GM15510 (cell line): ENCODE measurements around the gene RASSF3.

Source experiments
- POLR2A ChIP-seq: IDR thresholded peaks from 3 replicates; pipeline ENCODE4 v1.6.1; 2011; ENCODE audit warnings: borderline replicate concordance; ENCODE audit not compliant: insufficient read length; ENCODE audit errors: extremely low read depth

The RASSF3 gene

DNA sequence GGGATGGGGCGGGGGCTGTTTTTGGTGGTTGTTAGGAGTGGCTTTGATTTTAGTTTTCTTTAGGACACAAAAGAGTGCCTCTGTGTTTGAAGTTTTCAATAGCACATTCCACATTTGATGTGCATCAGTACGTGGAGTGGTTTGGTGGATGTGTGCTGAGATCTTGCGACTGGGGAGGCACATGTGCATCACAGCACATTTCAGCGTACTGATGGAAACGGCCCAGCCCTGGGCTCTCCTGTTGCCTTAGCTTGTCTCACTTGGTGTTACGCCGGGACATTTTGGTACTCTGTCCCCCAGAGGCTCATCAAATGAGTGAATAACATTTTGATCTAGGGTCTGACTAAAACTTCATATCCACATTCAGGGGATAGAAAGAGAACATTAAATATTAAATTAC, 78.4 kb downstream of the RASSF3 start:
- TF ChIP-seq POLR2A = no peak

DNA sequence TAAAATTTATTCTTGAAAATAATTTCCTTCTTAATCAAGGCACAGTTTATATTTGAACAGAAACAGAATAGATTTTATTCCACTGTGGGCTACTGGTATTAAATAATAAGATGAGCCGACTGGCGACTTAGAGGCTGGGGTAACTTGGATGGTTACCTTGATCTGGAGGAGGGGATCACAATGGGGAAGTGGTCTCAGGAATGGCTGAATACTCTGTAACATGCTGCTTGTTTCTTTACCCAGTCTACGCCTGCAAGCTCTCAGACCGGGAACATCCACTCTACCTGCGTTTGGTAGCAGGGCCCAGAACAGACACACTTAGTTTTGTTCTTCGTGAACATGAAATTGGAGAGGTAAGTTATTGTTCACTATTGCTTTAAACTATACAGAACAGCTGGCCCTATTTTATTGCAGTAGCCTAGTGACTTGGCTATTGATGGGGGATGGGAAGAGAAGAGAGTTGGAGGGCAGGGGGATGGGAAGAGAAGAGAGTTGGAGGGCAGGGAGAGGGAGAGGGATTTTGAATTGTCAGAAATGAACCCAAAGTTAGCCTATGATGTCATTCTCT, 81.0 kb downstream of the RASSF3 start:
- no peak for TF ChIP-seq POLR2A

DNA sequence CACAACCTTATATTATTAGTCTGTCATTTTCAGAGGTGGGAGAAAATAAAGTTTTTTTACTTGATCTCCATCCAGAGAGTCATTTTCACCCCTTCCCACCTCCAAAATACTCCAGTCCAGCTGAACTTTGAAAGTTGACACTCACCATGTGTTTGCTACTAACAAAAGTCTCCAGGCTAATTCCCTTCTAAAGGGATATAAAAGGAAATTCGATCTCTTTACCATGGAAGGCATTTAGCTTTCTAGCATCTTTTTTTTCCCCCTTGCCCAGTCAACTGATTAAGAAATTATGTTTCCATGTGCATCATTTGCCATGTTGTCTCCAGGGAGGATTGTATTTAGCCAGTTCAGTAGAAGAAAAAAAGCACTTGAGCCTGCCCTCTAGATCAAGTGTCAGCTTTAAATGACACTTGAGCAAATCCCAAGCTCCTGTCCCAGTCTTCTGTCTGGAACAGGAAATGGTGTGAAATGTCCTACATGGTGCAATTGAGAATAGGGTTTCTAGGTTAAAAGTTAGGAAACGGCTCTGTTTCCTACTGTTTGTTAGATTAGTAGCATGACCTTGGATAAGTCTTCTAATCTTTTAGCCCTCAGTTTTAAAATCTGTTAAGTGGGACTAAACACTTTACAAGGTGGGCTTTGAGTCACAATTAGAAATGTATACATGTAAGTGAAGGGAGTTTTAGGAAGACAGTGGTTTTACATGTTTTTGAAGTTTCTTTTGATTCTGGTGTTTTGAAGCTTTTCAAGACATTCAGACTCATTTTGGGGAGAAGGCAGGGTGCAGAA, 81.7 kb downstream of the RASSF3 start:
- TF ChIP-seq POLR2A = no peak

DNA sequence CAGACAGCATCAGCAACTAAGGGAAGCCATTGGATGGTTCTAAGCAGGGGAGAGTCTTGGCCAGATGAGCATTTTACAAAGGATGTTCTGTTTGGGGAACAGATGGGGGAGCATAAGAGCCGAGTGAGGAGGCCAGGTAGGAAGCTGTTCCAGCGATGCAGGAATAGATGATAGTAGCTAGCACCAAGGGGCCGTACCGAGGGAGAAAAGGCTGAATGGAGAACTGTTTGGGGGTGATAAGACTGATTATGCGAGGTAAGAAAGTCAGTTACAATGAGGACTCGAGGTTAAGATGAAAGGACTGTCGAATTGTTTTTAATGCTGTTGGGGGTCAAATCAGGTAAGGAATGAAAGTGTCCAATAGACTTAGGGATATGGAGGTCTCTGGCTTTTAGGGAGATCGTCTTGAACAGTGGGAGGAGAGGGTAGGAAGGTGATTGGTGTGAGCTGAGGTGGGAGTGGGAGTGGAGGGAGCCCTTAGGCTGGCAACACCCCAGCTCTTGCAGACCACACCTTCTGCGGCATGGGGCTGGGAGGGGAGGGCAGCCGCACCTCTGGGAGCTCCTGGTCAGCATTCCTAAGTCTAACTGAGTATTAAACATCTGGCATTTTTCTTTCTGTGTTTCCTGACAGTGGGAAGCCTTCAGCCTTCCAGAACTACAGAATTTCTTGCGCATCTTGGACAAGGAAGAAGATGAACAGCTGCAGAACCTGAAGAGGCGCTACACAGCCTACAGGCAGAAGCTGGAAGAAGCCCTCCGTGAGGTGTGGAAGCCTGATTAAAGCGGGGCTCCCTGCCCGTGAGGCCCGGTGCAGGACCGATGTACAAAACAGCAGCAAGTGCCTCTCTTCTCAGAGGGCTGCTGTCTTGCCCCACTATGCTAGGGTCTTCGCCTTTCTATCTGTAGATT, 84.1 kb downstream of the RASSF3 start:
- TF ChIP-seq POLR2A = no peak

DNA sequence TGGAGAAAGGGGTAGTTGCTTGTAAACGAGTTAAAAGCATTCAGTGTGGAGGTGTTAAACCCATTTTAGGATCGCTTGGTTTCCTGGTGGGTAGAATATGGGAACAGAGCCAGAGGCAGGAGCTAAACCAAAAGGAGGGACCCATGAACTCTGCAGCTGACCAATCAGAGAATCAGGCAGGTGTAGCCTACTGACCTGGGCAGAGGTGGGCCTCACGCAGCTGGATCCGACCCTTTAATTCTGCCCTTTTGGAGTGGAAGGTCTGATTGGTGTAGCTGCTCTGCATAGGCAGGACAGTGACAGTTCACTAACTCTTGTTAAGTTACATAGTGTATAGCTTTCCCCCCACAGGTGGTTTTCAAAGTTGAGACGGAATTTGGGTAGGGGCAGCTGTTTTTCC, 85.3 kb downstream of the RASSF3 start:
- TF ChIP-seq POLR2A = no peak

DNA sequence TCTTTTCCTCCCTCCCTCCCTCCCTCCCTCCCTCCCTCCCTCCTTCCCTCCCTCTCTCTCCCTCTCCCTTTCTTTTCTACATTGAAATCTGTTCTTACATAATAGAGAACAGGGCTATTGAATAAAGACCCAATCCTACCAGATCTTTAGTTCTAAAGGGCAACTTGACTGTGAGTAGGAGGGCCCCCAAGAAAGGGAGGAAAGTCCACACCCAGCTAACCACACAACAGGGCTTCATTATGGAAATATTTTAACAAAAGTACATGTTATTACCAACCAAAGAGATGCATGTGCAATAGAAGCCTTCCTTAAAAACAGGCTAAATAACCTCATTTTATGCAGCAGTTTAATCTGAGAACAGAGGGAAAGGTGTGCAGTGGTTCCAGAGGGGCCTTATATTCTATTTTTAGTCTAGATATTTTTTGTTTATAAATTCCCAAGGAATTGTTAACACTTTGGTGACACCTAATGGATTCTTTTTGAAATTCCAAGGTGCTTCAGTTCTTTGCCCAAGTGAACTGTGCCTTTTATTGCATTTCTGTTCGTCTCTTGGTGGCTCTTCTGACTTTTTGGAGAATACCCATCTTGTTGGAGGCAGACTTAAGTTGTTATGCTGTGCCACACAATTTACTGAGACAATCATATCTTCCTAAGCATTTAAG, 85.9 kb downstream of the RASSF3 start:
- no peak for TF ChIP-seq POLR2A

DNA sequence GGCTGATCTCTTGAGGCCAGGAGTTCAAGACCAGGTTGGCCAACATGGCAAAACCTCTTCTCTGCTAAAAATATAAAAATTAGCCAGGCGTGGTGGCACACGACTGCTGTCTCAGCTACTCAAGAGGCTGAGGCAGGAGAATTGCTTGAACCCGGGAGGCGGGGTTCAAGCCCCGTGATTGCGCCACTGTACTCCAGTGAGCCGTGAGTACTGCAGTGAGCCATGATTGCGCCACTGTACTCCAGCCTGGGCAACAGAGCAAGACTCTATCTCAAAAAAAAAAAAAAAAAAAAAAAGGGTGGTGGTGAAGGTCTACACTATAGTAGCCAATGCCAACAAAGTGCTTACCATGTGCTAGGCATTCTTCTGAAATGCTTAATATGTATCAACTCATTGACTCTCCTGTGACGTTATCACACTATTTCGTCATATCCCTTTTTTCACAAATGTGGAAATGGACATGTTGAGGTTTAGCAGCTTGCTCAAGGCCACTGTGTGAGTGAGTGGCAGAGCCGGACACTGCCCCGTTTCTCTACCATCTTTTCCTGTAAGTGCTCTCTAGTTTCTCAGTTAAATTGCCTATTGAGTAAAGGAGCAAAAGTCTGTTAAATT, 89.3 kb downstream of the RASSF3 start:
- TF ChIP-seq POLR2A = no peak

DNA sequence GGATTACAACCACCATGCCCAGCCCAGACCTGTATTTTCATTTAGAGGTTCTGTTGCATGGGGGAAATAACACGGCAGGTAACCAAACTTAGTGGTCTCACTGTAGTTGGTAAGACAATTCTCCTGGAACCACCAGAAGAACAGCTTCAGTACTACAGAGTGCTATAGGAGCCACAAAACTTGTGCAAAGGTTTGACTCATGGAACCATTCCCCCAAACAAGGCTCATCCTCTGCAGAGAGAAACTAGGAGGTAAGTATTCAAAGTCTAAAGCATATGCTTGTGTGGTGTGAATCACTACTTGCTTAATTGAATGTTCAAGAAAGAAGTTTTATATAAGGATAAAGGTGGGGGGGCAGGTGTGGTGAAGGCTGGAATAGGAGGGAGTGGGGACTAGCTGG, 90.2 kb downstream of the RASSF3 start:
- TF ChIP-seq POLR2A = no peak

DNA sequence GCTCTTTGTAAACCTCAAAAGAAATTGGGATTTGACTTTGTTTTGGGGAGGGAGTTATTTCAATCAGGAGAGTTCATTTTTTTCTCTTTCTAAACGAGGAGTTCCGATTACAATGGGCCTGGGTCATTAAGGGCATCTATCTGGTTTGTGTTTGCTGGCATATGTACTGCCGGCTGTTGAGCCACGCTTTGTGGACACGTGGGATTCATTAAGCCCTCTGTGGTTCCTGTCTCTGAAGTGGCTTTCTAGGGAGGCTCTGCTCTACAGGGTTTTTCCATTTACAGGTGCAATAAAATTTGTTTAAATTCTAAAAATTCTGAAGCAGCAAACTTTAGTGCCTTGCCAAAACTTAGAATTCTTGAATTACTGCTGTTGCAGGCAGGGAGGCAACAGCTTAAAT, 91.0 kb downstream of the RASSF3 start:
- no peak for TF ChIP-seq POLR2A

DNA sequence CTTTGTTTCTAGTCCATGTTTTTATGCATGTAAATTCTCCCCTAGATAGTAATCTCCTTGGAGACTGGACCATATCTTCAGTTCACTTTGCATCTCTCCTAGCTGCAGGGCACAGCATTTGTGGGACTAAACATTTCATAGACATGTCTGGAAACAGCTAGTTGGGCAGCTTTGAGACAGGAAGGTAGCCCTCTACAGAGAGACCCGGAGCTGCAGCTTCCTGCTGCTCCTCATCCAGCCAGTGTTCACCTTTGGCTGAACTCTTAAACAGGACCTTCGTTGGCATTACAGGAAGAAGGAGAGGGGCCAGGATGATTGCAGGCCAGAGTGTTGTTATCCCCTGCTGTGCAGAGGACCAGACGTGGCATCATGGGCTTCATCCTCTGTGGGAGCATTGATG, 96.0 kb downstream of the RASSF3 start:
- no peak for TF ChIP-seq POLR2A

DNA sequence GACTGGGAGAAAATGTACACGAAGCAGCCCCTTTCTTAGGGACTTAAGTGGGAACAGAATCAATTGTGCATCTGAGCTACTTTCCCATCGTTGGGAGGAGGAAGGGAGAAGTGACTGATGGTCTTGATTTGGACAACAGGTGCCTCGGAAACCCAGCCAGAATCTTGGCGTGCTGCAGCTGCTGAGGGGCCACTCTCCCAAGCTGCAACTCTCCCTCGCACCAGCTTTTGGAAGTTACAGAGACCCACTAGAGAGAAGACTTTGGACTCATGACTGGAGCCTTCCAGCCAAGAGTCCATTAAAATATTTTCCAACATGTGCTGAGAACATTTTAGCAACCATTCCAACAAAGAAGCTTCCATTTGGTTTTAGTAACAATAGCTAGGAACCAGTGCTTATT, 96.6 kb downstream of the RASSF3 start:
- TF ChIP-seq POLR2A = no peak

DNA sequence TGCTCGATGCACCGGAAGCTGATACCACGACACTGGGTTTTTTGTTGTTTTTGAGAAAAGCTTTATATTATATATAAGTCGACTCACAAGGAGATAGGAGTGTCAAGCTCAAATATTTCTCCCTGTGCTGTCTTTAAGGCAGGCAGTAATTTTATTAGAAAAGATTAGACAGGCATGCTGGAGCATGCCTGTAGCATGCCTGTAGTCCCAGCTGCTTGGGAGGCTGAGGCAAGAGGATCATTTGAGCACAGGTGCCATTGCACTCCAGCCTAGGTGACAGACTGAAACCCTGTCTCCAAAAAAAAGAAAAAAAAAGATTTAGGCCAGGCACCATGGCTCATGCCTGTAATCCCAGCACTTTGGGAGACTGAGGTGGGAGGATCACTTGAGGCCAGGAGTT, 97.1 kb downstream of the RASSF3 start:
- no peak for TF ChIP-seq POLR2A

DNA sequence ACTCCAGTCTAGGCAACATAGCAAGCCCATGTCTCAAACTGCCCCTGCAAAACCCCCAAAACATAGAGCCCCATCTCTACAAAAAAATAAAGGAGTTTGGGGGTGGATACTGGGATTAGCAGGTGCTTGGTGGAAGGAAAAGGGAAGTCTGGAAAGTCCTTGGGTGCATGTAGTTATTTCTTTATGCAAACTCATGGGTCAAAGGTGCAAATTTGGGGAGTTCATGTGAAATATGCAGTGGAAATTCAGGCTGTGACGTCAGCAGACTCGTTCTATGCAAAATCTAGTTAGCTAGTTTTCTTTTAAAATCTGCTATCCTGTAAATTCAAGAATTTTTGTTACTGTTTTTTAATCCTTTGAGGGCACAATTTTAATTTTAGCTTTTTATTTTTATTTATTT, 97.6 kb downstream of the RASSF3 start:
- no peak for TF ChIP-seq POLR2A

DNA sequence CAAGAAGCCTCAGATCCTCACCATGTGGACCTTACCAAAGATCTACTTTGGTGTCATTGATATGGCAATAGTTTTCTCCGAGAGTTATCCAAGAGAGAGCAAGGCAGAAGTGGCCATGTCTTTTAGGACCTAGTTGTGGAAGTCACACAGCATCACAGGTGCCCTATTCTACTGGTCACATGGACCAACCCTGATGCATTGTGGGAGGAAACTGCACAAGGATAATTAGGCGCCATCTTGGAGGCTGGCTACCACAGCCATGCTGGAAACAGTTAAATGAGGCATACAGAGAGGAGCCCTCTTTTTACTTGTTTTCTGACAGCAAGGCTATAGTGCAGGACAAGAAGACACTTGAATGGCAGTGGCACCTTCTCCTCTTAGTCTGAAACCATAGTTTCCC, 99.1 kb downstream of the RASSF3 start:
- no peak for TF ChIP-seq POLR2A
